Amniotic epithelial cell (primary cell): ENCODE data around the gene MIER3.
A peak's percentile ranks its signal among the peaks of the same experiment; 100 is the strongest.

Source experiments
- DNase-seq: peaks from one replicate; pipeline ENCODE4 v3.0.0-alpha.2; 2010; ENCODE audit warnings: low read depth

MIER3 gene

DNA sequence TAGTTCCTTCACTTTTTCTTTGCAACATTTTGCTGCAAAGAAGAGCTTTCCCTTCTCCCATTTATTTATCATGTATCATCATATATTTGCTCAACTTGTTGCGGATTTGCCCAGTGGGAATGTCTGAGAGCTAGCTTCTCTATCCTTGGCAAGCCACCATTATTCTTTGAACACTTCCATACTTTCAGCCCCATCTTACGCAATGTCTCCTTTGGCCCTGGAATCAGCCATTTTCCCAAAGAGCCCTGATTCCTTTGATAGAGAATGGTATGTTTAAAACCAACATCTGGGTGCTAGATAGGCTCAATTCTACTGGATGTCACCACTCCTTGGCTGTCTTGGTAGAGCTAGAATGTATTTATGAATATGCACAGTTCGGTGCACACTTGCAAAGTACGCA lies 55.2 kb downstream of the MIER3 start:
- no peak for DNase-seq

DNA sequence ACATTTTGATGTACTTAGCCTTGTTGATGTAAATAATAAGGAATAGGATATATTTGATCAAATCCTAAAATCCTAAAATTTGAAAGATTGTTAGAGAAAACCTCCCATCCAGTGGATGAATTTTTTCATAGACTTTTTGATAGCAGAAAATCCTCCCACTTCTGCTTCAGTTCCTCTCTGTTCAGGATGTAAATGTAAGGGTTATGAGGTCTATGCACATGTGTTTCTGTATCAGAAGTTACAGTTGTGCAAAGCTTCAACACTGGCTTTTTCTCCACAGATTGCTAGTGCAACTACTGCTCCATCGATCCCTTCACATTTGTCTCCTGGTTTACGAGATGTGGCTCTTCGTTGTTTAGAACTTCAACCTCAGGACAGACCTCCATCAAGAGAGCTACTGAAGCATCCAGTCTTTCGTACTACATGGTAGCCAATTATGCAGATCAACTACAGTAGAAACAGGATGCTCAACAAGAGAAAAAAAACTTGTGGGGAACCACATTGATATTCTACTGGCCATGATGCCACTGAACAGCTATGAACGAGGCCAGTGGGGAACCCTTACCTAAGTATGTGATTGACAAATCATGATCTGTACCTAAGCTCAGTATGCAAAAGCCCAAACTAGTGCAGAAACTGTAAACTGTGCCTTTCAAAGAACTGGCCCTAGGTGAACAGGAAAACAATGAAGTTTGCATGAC lies 58.5 kb downstream of the MIER3 start:
- no peak for DNase-seq

DNA sequence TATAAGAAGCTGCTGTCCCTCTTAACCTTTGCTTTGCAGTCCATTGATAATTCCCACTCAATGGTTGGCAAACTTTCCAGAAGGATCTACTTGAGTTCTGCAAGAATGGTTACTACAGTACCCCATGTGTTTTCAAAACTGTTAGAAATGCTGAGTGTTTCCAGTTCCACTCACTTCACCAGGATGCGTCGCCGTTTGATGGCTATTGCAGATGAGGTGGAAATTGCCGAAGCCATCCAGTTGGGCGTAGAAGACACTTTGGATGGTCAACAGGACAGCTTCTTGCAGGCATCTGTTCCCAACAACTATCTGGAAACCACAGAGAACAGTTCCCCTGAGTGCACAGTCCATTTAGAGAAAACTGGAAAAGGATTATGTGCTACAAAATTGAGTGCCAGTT lies 70.4 kb downstream of the MIER3 start:
- DNase-seq = no peak

DNA sequence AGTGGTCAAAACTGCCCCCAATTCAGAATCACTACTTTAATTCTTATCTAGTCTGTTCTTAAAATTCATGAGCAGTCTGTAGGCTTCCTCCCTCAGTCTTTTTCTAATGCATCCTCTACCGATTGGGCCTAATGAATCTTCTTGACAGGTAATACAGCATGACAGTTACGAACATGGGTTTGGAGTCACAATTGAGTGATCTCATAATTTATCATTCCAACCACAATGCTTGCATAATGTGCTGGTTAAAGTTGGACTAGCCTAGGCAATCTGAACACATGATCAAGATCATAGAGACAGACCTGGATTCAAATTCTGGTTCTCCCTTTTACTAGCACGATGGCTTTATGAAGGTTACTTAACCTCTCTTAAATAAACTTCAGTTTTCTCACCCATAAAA lies 75.6 kb downstream of the MIER3 start:
- peak; percentile 79 for DNase-seq

DNA sequence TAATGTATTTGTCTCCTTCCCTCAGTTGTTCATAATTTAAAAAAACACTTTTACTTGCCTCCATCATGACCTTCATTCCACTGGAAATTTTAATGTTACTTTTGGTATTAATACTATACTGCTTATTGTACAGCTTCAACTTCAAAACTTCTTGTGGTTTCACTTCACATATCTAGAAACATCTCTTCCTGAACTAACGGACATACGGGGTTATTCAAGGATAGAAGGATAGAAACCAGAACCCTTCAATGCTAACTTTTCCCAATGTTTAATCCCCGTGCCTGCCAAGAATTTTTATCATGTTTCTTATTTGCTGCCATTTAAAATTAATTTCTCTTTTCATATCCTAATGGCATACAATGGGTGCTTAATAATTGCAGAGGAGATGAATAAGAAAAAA lies 78.9 kb downstream of the MIER3 start:
- DNase-seq = peak; percentile 65

DNA sequence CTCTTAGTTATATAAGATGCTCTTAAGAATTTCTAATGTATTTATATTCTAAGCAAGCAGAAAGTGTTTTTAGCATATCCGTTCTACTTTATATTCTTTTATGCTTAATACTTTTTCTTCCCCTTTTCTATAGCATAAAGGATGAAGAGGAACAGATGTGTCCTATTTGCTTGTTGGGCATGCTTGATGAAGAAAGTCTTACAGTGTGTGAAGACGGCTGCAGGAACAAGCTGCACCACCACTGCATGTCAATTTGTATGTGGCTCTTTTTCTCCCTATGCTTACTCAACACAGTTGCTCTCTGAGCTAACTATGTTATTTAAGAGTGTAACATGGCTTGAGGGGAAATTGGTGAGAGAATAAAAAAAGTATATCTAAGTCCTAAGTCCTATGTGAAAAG lies 80.1 kb downstream of the MIER3 start:
- DNase-seq = no peak
